ENCODE data around the gene MYLK.

MYLK gene

DNA sequence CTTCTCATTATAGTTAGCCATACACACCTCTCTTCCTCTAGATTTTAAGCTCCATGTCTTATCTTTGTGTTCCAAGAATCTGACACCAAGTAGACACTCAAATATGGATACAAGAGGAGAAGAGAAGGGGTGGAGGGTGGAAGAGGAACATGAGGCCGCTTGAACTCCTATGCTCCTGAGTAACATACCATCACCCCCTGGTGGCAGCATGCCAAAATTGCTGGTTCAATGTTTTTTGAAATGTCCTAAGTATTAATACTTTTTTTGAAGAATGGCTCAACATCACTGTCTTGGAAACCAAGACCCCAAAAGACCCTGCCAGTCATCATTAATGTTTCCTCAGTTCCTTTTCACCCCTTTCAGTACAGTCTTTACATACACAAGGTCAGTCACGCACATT is 227.4 kb downstream of the MYLK start:
- H4K20me1 ChIP-seq (ENCODE audit: insufficient read depth), result no peaks in the 10 kb centered on the region
- H3K27ac ChIP-seq, result no peak overlapping the region
- H3K4me1 ChIP-seq (ENCODE audit: low read depth, poor library complexity, severe bottlenecking), result no peaks in the 10 kb centered on the region
- H3K9ac ChIP-seq, result no peak overlapping the region
- H3K79me2 ChIP-seq (ENCODE audit: insufficient read depth, low read depth), result no peaks in the 10 kb centered on the region
- TF ChIP-seq, protein P1, sequence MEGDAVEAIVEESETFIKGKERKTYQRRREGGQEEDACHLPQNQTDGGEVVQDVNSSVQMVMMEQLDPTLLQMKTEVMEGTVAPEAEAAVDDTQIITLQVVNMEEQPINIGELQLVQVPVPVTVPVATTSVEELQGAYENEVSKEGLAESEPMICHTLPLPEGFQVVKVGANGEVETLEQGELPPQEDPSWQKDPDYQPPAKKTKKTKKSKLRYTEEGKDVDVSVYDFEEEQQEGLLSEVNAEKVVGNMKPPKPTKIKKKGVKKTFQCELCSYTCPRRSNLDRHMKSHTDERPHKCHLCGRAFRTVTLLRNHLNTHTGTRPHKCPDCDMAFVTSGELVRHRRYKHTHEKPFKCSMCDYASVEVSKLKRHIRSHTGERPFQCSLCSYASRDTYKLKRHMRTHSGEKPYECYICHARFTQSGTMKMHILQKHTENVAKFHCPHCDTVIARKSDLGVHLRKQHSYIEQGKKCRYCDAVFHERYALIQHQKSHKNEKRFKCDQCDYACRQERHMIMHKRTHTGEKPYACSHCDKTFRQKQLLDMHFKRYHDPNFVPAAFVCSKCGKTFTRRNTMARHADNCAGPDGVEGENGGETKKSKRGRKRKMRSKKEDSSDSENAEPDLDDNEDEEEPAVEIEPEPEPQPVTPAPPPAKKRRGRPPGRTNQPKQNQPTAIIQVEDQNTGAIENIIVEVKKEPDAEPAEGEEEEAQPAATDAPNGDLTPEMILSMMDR (conservative IDR thresholded peaks at IDR 0.05; ENCODE audit: low read depth, low read length), result peak; percentile 56
- H2AFZ ChIP-seq (ENCODE audit: low read depth), result no peak overlapping the region
- no peaks in the 10 kb centered on the region for H3K27me3 ChIP-seq (ENCODE audit: insufficient read depth, low read depth)
- H3K4me2 ChIP-seq, result no peak overlapping the region
- no peaks in the 10 kb centered on the region for H3K36me3 ChIP-seq (ENCODE audit: insufficient read depth)
- H3K4me3 ChIP-seq (IDR thresholded peaks at IDR 0.05; ENCODE audit: insufficient read depth, low read depth, low read length), result no peak overlapping the region

DNA sequence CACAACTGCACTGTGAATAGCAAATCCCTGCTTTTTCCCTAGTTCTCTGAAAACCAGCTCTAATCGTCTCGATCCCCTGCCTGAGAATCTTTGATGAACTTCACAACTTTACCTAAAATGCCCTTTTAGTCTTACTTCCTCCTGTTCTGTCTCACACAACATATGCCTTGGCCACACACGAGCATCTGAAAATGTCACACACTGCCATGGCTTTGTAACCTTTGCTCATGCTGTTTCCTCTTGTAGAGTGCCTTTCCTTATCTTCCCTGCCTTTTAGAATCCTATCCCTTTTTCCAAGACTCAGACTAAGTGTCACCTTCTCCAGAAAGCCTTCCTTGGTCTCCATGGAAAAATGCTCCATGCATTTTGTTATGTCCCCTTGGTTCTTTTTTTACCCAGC is 227.9 kb downstream of the MYLK start:
- Histone ChIP-seq H3K9ac (no peak overlapping the region), H3K79me2 (ENCODE audit: insufficient read depth, low read depth) (no peaks in the 10 kb centered on the region), H3K27me3 (ENCODE audit: insufficient read depth, low read depth) (no peaks in the 10 kb centered on the region), H3K4me3 (IDR thresholded peaks at IDR 0.05; ENCODE audit: insufficient read depth, low read depth, low read length) (no peak overlapping the region), H4K20me1 (ENCODE audit: insufficient read depth) (no peaks in the 10 kb centered on the region), H3K4me2 (no peak overlapping the region), H3K4me1 (ENCODE audit: low read depth, poor library complexity, severe bottlenecking) (no peaks in the 10 kb centered on the region), H3K27ac (no peak overlapping the region), H3K36me3 (ENCODE audit: insufficient read depth) (no peaks in the 10 kb centered on the region), H2AFZ (ENCODE audit: low read depth) (no peak overlapping the region)
- TF ChIP-seq, protein P1 (conservative IDR thresholded peaks at IDR 0.05; ENCODE audit: low read depth, low read length), result no peak

DNA sequence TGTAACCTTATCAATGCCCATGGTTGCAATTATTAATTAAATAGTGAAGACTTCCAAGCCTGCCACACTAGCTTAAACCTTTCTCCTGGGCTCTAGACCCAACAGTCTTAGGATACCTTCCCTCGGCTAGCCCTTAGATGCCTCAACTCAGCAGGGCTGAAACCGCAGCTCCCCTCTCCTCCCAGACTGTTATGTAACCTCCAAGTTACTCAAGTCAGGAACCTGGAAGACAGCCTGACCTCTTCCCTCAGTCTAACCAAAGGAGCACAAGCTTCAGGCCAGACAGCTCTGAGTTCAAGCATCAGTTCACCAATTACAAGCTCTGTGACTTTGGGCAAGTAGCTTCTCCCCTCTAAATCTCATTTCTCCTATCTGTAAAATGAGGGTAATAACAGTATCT is 228.7 kb downstream of the MYLK start:
- TF ChIP-seq, protein P1 (conservative IDR thresholded peaks at IDR 0.05; ENCODE audit: low read depth, low read length), result no peak
- H3K27ac ChIP-seq, result no peak overlapping the region
- H3K4me3 ChIP-seq (IDR thresholded peaks at IDR 0.05; ENCODE audit: insufficient read depth, low read depth, low read length), result no peak overlapping the region
- H3K27me3 ChIP-seq (ENCODE audit: insufficient read depth, low read depth), result no peaks in the 10 kb centered on the region
- H3K4me2 ChIP-seq, result no peak overlapping the region
- H3K9ac ChIP-seq, result no peak overlapping the region
- no peak overlapping the region for H2AFZ ChIP-seq (ENCODE audit: low read depth)
- H3K4me1 ChIP-seq (ENCODE audit: low read depth, poor library complexity, severe bottlenecking), result no peaks in the 10 kb centered on the region
- no peaks in the 10 kb centered on the region for H4K20me1 ChIP-seq (ENCODE audit: insufficient read depth)
- H3K79me2 ChIP-seq (ENCODE audit: insufficient read depth, low read depth), result no peaks in the 10 kb centered on the region
- no peaks in the 10 kb centered on the region for H3K36me3 ChIP-seq (ENCODE audit: insufficient read depth)

DNA sequence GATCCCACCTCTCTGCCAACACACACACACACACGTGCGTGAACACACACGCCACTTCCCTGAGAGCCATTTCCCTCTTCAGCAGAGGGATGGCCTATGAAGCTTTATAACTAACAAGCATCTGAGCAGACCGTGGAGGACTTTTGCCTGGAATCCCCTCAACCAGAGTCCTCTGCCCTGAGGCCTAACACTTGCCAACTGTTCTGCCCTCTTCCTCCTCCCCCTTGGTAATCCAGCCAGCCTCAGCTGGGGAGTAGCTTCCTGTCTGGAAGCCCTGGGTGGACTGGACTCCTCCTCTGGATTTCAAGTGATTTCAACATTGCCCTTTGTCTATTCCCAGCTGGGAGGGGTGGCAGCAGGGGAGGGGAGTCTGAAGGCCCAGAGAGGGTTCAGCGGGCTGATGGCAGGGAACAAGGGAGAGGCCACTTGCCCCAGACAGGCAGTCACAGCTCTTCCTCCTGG is 230.9 kb downstream of the MYLK start:
- Histone ChIP-seq H4K20me1 (ENCODE audit: insufficient read depth) (no peaks in the 10 kb centered on the region), H3K79me2 (ENCODE audit: insufficient read depth, low read depth) (no peaks in the 10 kb centered on the region), H3K36me3 (ENCODE audit: insufficient read depth) (no peaks in the 10 kb centered on the region), H3K27me3 (ENCODE audit: insufficient read depth, low read depth) (no peaks in the 10 kb centered on the region), H3K4me1 (ENCODE audit: low read depth, poor library complexity, severe bottlenecking) (no peaks in the 10 kb centered on the region), H2AFZ (ENCODE audit: low read depth) (no peak overlapping the region), H3K9ac (no peak overlapping the region), H3K27ac (no peak overlapping the region), H3K4me3 (IDR thresholded peaks at IDR 0.05; ENCODE audit: insufficient read depth, low read depth, low read length) (no peak overlapping the region), H3K4me2 (no peak overlapping the region)
- TF ChIP-seq, protein P1 (conservative IDR thresholded peaks at IDR 0.05; ENCODE audit: low read depth, low read length), result no peak
